Loucy (cell line): Measurements from ENCODE around the gene SOX12.

Experiments
- H2AFZ ChIP-seq: fragments of 200-600 bp; sonication (generic); 2 replicates; pipeline ENCODE4 v1.6.0; 2016; ENCODE audit warnings: antibody characterized with exemption, mild to moderate bottlenecking, low read length, moderate library complexity
- H3F3A ChIP-seq: fragments of 200-600 bp; 2 replicates; pipeline ENCODE4 v1.6.0; 2016; ENCODE audit warnings: antibody characterized with exemption, low read depth, mild to moderate bottlenecking
- H3K27me3 ChIP-seq: fragments of 200-600 bp; sonication (generic); 2 replicates; pipeline ENCODE4 v1.6.1; 2014; ENCODE audit warnings: low read length, mild to moderate bottlenecking; ENCODE audit not compliant: insufficient read depth, poor library complexity, severe bottlenecking
- H3K36me3 ChIP-seq: fragments of 200-600 bp; sonication (generic); 2 replicates; pipeline ENCODE4 v1.6.1; 2016; ENCODE audit warnings: low read length; ENCODE audit not compliant: insufficient read depth
- H3K4me1 ChIP-seq: fragments of 200-600 bp; sonication (generic); 2 replicates; pipeline ENCODE4 v1.5.1; 2014; ENCODE audit warnings: low read length, mild to moderate bottlenecking; ENCODE audit not compliant: insufficient read depth, poor library complexity, severe bottlenecking
- H3K4me2 ChIP-seq: fragments of 200-600 bp; sonication (generic); 2 replicates; pipeline ENCODE4 v1.6.0; 2014; ENCODE audit warnings: antibody characterized with exemption, low read length, low read depth, mild to moderate bottlenecking; ENCODE audit not compliant: poor library complexity, severe bottlenecking
- H3K4me3 ChIP-seq: fragments of 200-600 bp; sonication (generic); 2 replicates; pipeline ENCODE4 v1.5.1; 2014; ENCODE audit warnings: low read length, mild to moderate bottlenecking, mixed read lengths; ENCODE audit not compliant: poor library complexity, severe bottlenecking
- H3K79me2 ChIP-seq: fragments of 200-600 bp; sonication (generic); 2 replicates; pipeline ENCODE4 v1.6.1; 2014; ENCODE audit warnings: low read length; ENCODE audit not compliant: insufficient read depth
- H3K9ac ChIP-seq: fragments of 200-600 bp; sonication (generic); 2 replicates; pipeline ENCODE4 v1.6.0; 2014; ENCODE audit warnings: mild to moderate bottlenecking, low read depth, low read length, moderate library complexity; ENCODE audit not compliant: poor library complexity, severe bottlenecking
- H3K9me2 ChIP-seq: fragments of 200-600 bp; sonication (generic); replicated peaks from 2 replicates; pipeline ENCODE4 v1.6.1; 2016; ENCODE audit warnings: low read depth, low read length, mixed read lengths
- H3K9me3 ChIP-seq: fragments of 200-600 bp; sonication (generic); 2 replicates; pipeline ENCODE4 v1.6.1; 2014; ENCODE audit warnings: mild to moderate bottlenecking, antibody characterized with exemption, low read length, low read depth; ENCODE audit not compliant: insufficient read depth
- H4K20me1 ChIP-seq: fragments of 200-600 bp; sonication (generic); 2 replicates; pipeline ENCODE4 v1.6.0; 2014; ENCODE audit warnings: antibody characterized with exemption, low read length, mild to moderate bottlenecking; ENCODE audit not compliant: insufficient read depth, poor library complexity, severe bottlenecking
- EZH2phosphoT487 ChIP-seq: fragments of 200-600 bp; IDR thresholded peaks from 2 replicates; pipeline ENCODE4 v1.6.1; 2018; ENCODE audit warnings: antibody characterized with exemption, mild to moderate bottlenecking, moderate library complexity, borderline replicate concordance
- TF ChIP-seq, protein P1 (sequence below): fragments of 200-600 bp; sonication (generic); conservative IDR thresholded peaks from 2 replicates; pipeline ENCODE4 v1.5.1; 2014; ENCODE audit warnings: mild to moderate bottlenecking, antibody characterized with exemption, low read length

Gene SOX12

DNA sequence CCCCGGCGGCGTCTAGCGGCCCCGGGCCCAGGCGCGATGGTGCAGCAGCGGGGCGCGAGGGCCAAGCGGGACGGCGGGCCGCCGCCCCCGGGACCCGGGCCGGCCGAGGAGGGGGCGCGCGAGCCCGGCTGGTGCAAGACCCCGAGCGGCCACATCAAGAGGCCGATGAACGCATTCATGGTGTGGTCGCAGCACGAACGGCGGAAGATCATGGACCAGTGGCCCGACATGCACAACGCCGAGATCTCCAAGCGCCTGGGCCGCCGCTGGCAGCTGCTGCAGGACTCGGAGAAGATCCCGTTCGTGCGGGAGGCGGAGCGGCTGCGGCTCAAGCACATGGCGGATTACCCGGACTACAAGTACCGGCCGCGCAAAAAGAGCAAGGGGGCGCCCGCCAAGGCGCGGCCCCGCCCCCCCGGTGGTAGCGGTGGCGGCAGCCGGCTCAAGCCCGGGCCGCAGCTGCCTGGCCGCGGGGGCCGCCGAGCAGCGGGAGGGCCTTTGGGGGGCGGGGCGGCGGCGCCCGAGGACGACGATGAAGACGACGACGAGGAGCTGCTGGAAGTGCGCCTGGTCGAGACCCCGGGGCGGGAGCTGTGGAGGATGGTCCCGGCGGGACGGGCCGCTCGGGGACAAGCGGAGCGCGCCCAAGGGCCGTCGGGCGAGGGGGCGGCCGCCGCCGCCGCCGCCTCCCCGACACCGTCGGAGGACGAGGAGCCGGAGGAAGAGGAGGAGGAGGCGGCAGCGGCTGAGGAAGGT, 715 bp downstream of the SOX12 start:
- TF ChIP-seq, protein P1, sequence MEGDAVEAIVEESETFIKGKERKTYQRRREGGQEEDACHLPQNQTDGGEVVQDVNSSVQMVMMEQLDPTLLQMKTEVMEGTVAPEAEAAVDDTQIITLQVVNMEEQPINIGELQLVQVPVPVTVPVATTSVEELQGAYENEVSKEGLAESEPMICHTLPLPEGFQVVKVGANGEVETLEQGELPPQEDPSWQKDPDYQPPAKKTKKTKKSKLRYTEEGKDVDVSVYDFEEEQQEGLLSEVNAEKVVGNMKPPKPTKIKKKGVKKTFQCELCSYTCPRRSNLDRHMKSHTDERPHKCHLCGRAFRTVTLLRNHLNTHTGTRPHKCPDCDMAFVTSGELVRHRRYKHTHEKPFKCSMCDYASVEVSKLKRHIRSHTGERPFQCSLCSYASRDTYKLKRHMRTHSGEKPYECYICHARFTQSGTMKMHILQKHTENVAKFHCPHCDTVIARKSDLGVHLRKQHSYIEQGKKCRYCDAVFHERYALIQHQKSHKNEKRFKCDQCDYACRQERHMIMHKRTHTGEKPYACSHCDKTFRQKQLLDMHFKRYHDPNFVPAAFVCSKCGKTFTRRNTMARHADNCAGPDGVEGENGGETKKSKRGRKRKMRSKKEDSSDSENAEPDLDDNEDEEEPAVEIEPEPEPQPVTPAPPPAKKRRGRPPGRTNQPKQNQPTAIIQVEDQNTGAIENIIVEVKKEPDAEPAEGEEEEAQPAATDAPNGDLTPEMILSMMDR = no peak
- no peak for TF ChIP-seq EZH2phosphoT487
- Histone ChIP-seq H3F3A (peaks cover 10% of the 10 kb centered on the region), H3K4me2 (peak overlapping the region; percentile 66), H3K9me2 (no peaks in the 10 kb centered on the region), H3K4me3 (peak overlapping the region; percentile 85), H2AFZ (peak overlapping the region; percentile 25; the same call in 1 of the 2 replicates), H3K79me2 (peaks cover 45% of the 10 kb centered on the region), H3K9me3 (no peaks in the 10 kb centered on the region), H4K20me1 (peaks cover 36% of the 10 kb centered on the region), H3K4me1 (peaks cover 49% of the 10 kb centered on the region), H3K27me3 (no peaks in the 10 kb centered on the region), H3K9ac (peak overlapping the region; percentile 94), H3K36me3 (no peaks in the 10 kb centered on the region)

DNA sequence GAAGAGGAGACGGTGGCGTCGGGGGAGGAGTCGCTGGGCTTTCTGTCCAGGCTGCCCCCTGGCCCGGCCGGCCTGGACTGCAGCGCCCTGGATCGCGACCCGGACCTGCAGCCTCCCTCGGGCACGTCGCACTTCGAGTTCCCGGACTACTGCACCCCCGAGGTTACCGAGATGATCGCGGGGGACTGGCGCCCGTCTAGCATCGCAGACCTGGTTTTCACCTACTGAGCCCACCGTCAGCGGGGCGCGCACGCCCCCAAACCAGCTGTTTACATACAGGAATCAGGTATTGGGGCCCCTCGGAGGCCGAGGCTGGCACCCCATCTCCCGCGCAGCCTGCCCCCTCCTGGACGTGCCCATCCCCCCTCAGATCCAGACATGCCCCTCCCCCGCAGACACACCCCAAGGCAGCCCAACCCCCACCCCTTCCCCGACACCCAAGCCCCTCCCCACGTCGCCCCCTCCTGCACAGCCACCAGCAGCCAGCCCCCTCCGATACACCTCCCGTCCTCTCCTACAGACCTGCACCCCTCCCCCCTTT, 1.4 kb downstream of the SOX12 start:
- TF ChIP-seq EZH2phosphoT487 = no peak
- TF ChIP-seq, protein P1 = 0 out of 2 replicates have a peak, but pooled peaks have one; percentile 12

DNA sequence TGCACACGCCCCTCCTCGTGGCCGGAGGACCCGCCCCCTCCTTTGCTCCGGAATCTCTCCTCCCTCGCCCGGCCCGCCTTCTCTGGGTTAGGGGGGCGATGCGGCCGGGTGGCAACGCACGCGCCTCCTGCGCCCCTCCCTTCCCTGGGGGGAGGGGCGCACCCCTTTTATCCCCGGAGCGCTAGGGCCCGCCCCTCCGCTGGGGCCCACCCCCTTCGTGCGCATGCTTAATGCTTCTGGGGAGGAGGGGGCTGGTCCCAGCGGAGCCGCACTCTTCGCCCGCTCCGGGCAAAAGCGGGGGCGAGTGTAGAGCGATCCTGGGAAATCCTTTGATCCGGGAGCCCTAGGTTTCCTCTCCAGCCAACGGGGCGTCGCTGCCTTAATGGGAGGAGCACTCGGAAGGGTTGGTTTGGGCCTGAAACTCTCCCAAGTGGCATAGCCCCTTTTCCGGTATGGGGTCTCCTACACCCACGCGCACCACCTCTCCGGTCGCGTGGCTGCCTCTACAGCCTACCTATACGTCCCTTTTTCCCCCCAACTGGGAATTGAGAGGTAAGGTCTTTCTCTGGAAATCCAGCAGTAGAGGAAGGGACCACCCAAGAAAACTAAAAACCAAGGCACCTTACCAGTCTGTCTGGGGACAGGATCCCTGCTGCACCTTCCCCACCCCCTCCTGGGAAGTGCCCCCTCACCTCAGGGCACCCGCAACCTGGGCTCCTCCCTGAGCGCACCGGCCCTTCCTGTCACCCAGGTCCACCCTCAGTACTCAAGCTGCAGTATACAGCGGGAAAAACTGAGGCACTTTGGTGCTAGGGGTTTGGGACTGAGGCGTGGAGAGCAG, 2.1 kb downstream of the SOX12 start:
- peak overlapping the region; percentile 95 for H3K4me2 ChIP-seq
- H4K20me1 ChIP-seq = peaks cover 37% of the 10 kb centered on the region
- TF ChIP-seq, protein P1 = no peak
- TF ChIP-seq EZH2phosphoT487 = no peak
- H3K4me1 ChIP-seq = peaks cover 44% of the 10 kb centered on the region
- H3K27me3 ChIP-seq = no peaks in the 10 kb centered on the region
- H3K4me3 ChIP-seq = peak overlapping the region; percentile 85
- H3K9me3 ChIP-seq = no peaks in the 10 kb centered on the region
- H2AFZ ChIP-seq = 0 out of 2 replicates have a peak overlapping the region, but pooled peaks have one; percentile 24
- H3K9ac ChIP-seq = peak overlapping the region; percentile 86
- H3F3A ChIP-seq = peaks cover 10% of the 10 kb centered on the region
- no peaks in the 10 kb centered on the region for H3K36me3 ChIP-seq
- H3K9me2 ChIP-seq = no peaks in the 10 kb centered on the region
- peaks cover 45% of the 10 kb centered on the region for H3K79me2 ChIP-seq

More for the DNA sequence above, 1.4 kb downstream of the SOX12 start:
- H2AFZ ChIP-seq = peak overlapping the region; percentile 25; the same call in 1 of the 2 replicates
- peaks cover 10% of the 10 kb centered on the region for H3F3A ChIP-seq
- H3K4me2 ChIP-seq = peak overlapping the region; percentile 66
- H4K20me1 ChIP-seq = peaks cover 37% of the 10 kb centered on the region
- peak overlapping the region; percentile 94 for H3K9ac ChIP-seq
- H3K79me2 ChIP-seq = peaks cover 45% of the 10 kb centered on the region
- no peaks in the 10 kb centered on the region for H3K27me3 ChIP-seq
- H3K9me3 ChIP-seq = no peaks in the 10 kb centered on the region
- H3K4me3 ChIP-seq = peak overlapping the region; percentile 85
- no peaks in the 10 kb centered on the region for H3K36me3 ChIP-seq
- peaks cover 49% of the 10 kb centered on the region for H3K4me1 ChIP-seq
- no peaks in the 10 kb centered on the region for H3K9me2 ChIP-seq
